Measurements from ENCODE around the gene RBBP8NL. TPM values are rescaled to one million over a fixed set of nuclear protein-coding genes. Genes with fewer than 3 reads are reported as not detected.
A peak's percentile ranks its signal among the peaks of the same experiment; 100 is the strongest.

RBBP8NL gene
- total and polyA plus RNA-seq, 9 of the 15 experiments (the other 6 are each of a cell fraction or from before 2014, with no cell fraction given) = not detected

DNA sequence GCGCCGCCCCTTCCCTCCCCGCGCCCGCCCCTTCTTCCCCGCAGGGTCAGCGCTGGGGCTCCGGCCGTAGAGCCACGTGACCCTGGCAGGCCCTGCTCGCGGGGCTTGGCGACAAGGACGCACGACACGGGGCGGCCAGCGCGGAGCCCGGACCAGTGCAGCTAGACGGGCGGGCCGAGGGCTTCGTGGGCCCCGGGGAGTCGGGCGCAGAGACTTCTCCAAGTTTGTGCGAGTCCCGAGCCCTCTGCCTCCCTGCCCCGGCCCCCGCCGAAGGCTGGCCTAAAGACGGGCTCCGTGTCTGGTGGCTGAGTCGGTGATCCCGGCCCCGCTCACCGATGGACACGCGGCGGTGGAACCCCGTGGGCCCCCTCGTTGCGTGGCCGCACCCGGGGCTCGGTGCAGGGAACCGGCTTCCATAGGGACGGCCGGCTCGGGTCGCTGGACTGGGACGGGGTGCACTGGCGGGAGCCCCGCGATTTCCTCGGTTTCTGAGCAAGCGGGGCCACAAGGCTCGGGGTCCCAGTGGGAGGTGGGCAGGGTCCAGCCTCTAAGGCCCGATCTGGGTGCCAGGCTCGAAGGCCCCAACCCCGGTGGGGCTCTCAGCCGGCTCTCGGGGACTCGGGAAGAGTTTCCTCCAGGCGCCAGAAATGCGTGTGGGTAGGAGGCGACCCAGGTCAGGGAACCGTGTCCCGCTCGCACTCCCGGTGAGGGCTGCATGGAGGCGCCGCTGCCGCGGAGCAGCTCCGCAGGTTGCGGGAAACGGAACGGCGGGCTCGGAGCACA lies 48.9 kb upstream of the RBBP8NL start (continued):
- no peak for TF ChIP-seq ETV6 (IDR thresholded peaks at IDR 0.05; ENCODE audit: borderline replicate concordance in 1 of 2, low read depth in 2 of 2, low read length in 1 of 2)
- peak; percentile 96 for TF ChIP-seq ETV6 (CRISPR knock-in tag; IDR thresholded peaks at IDR 0.05; ENCODE audit: borderline replicate concordance)
- TF ChIP-seq PHB2 (IDR thresholded peaks at IDR 0.05; ENCODE audit: low read depth) = no peak
- TF ChIP-seq CHD2 (IDR thresholded peaks at IDR 0.05; ENCODE audit: low read depth, low read length) = no peak
- no peak for TF ChIP-seq ZZZ3 (IDR thresholded peaks at IDR 0.05)
- TF ChIP-seq SETDB1 (IDR thresholded peaks at IDR 0.05; ENCODE audit: low read length) = no peak
- TF ChIP-seq, protein P1, sequence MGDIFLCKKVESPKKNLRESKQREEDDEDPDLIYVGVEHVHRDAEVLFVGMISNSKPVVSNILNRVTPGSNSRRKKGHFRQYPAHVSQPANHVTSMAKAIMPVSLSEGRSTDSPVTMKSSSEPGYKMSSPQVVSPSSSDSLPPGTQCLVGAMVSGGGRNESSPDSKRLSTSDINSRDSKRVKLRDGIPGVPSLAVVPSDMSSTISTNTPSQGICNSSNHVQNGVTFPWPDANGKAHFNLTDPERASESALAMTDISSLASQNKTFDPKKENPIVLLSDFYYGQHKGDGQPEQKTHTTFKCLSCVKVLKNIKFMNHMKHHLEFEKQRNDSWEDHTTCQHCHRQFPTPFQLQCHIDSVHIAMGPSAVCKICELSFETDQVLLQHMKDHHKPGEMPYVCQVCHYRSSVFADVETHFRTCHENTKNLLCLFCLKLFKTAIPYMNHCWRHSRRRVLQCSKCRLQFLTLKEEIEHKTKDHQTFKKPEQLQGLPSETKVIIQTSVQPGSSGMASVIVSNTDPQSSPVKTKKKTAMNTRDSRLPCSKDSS (IDR thresholded peaks at IDR 0.05; ENCODE audit: low read depth, partially characterized antibody) = no peak
- no peak for TF ChIP-seq SIRT6 (IDR thresholded peaks at IDR 0.05; ENCODE audit: low read depth, low read length)
- TF ChIP-seq, protein P2, sequence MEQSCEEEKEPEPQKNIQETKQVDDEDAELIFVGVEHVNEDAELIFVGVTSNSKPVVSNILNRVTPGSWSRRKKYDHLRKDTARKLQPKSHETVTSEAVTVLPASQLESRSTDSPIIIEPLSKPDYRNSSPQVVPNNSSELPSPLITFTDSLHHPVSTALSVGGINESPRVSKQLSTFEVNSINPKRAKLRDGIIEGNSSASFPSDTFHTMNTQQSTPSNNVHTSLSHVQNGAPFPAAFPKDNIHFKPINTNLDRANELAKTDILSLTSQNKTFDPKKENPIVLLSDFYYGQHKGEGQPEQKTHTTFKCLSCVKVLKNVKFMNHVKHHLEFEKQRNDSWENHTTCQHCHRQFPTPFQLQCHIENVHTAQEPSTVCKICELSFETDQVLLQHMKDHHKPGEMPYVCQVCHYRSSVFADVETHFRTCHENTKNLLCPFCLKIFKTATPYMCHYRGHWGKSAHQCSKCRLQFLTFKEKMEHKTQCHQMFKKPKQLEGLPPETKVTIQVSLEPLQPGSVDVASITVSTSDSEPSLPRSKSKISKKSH (CRISPR knock-in tag; IDR thresholded peaks at IDR 0.05) = no peak
- peak; percentile 74; the same call in 1 of the 2 replicates for TF ChIP-seq KAT7 (CRISPR knock-in tag; IDR thresholded peaks at IDR 0.05; ENCODE audit: borderline replicate concordance)
- no peak for TF ChIP-seq BMI1 (IDR thresholded peaks at IDR 0.05; ENCODE audit: low read length)
- TF ChIP-seq SUPT5H (IDR thresholded peaks at IDR 0.05) = peak; percentile 38; the same call in 1 of the 2 replicates
- TF ChIP-seq POLR2AphosphoS5 (IDR thresholded peaks at IDR 0.05; ENCODE audit: control insufficient read depth, insufficient read depth, low read depth, low read length) = no peak
- TF ChIP-seq, protein P3, sequence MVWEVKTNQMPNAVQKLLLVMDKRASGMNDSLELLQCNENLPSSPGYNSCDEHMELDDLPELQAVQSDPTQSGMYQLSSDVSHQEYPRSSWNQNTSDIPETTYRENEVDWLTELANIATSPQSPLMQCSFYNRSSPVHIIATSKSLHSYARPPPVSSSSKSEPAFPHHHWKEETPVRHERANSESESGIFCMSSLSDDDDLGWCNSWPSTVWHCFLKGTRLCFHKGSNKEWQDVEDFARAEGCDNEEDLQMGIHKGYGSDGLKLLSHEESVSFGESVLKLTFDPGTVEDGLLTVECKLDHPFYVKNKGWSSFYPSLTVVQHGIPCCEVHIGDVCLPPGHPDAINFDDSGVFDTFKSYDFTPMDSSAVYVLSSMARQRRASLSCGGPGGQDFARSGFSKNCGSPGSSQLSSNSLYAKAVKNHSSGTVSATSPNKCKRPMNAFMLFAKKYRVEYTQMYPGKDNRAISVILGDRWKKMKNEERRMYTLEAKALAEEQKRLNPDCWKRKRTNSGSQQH (CRISPR knock-in tag; IDR thresholded peaks at IDR 0.05) = no peak
- no peak for TF ChIP-seq ZNF239 (CRISPR knock-in tag; IDR thresholded peaks at IDR 0.05)
- TF ChIP-seq L3MBTL2 (IDR thresholded peaks at IDR 0.05) = peak; percentile 81
- TF ChIP-seq ZNF143 (CRISPR knock-in tag; IDR thresholded peaks at IDR 0.05) = peak; percentile 44; the same call in 1 of the 2 replicates
- TF ChIP-seq, protein P4, sequence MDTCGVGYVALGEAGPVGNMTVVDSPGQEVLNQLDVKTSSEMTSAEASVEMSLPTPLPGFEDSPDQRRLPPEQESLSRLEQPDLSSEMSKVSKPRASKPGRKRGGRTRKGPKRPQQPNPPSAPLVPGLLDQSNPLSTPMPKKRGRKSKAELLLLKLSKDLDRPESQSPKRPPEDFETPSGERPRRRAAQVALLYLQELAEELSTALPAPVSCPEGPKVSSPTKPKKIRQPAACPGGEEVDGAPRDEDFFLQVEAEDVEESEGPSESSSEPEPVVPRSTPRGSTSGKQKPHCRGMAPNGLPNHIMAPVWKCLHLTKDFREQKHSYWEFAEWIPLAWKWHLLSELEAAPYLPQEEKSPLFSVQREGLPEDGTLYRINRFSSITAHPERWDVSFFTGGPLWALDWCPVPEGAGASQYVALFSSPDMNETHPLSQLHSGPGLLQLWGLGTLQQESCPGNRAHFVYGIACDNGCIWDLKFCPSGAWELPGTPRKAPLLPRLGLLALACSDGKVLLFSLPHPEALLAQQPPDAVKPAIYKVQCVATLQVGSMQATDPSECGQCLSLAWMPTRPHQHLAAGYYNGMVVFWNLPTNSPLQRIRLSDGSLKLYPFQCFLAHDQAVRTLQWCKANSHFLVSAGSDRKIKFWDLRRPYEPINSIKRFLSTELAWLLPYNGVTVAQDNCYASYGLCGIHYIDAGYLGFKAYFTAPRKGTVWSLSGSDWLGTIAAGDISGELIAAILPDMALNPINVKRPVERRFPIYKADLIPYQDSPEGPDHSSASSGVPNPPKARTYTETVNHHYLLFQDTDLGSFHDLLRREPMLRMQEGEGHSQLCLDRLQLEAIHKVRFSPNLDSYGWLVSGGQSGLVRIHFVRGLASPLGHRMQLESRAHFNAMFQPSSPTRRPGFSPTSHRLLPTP (IDR thresholded peaks at IDR 0.05; ENCODE audit: borderline replicate concordance, extremely low read depth, insufficient read length) = no peak
- TF ChIP-seq RBM17 (IDR thresholded peaks at IDR 0.05; ENCODE audit: borderline replicate concordance, low read depth, low read length) = no peak
- TF ChIP-seq GATA2 (CRISPR knock-in tag; IDR thresholded peaks at IDR 0.05) = no peak
- no peak for TF ChIP-seq SRSF3 (IDR thresholded peaks at IDR 0.05; ENCODE audit: insufficient read depth, low read length)
- no peak; the same call in 1 of the 2 replicates for TF ChIP-seq MED1 (CRISPR knock-in tag; IDR thresholded peaks at IDR 0.05; ENCODE audit: borderline replicate concordance)

Data from K562 (cell line).